CD4-positive, alpha-beta memory T cell (primary cell): ENCODE data around the gene TENM3. TPM values are rescaled to one million over a fixed set of nuclear protein-coding genes. Genes with fewer than 3 reads are reported as not detected.

Source experiments
- CTCF ChIA-PET: fragments of 350-600 bp; sonication (Branson Sonifier 250); formaldehyde crosslinking; loops from one replicate; lab custom pipeline; 2021; ENCODE audit warnings: inconsistent platforms; ENCODE audit not compliant: partially characterized antibody; lab: Charles Lee
- POLR2A ChIA-PET: fragments of 350-600 bp; sonication (Branson Sonifier 250); formaldehyde crosslinking; loops from one replicate; lab custom pipeline; 2021; ENCODE audit not compliant: partially characterized antibody; lab: Charles Lee
- DNase-seq, 5 donors: peaks; one replicate each; pipeline versions ENCODE4 v3.0.0 to v3.0.0-alpha.2; 2020 to 2022; ENCODE audit warnings: mixed read lengths in 1 of 5
- H3K27ac ChIP-seq: one replicate; pipeline ENCODE4 v1.7.0; 2013; ENCODE audit warnings: low read depth, low read length
- H3K27me3 ChIP-seq: 2 replicates; pipeline ENCODE4 v1.7.0; 2013; ENCODE audit warnings: mild to moderate bottlenecking, low read length, moderate library complexity; ENCODE audit not compliant: insufficient read depth
- H3K36me3 ChIP-seq: 2 replicates; pipeline ENCODE4 v1.7.0; 2013; ENCODE audit warnings: mild to moderate bottlenecking, low read length, moderate library complexity; ENCODE audit not compliant: insufficient read depth
- H3K4me1 ChIP-seq: 2 replicates; pipeline ENCODE4 v1.7.0; 2013; ENCODE audit warnings: mild to moderate bottlenecking, low read length, moderate library complexity; ENCODE audit not compliant: insufficient read depth
- H3K4me3 ChIP-seq, 2 donors: one replicate each; pipeline ENCODE4 v1.7.0; 2013; ENCODE audit warnings: low read length in 2 of 2, mild to moderate bottlenecking in 1 of 2
- H3K9me3 ChIP-seq, 2 donors: one replicate each; pipeline ENCODE4 v1.7.0; 2013; ENCODE audit warnings: low read length in 2 of 2, control low read depth in 1 of 2; ENCODE audit not compliant: control insufficient read depth in 1 of 2
- H3K27ac Mint-ChIP-seq, 7 donors: one replicate each; pipeline ENCODE4 v1.8.0; 2020 to 2021; ENCODE audit warnings: mixed read lengths in 7 of 7, mild to moderate bottlenecking in 6 of 7, inconsistent platforms in 3 of 7, moderate library complexity in 3 of 7
- H3K27me3 Mint-ChIP-seq, 2 donors: one replicate each; pipeline ENCODE4 v1.8.0; 2020 to 2021; ENCODE audit warnings: mixed read lengths in 2 of 2
- H3K36me3 Mint-ChIP-seq, 2 donors: one replicate each; pipeline ENCODE4 v1.8.0; 2020 to 2021; ENCODE audit warnings: mixed read lengths in 2 of 2, inconsistent platforms in 1 of 2, mild to moderate bottlenecking in 1 of 2
- H3K4me1 Mint-ChIP-seq, 4 donors: one replicate each; pipeline ENCODE4 v1.8.0; 2020 to 2021; ENCODE audit warnings: mixed read lengths in 4 of 4, mild to moderate bottlenecking in 1 of 4
- H3K4me3 Mint-ChIP-seq, 8 donors: one replicate each; pipeline ENCODE4 v1.8.0; 2020 to 2021; ENCODE audit warnings: mixed read lengths in 8 of 8, mild to moderate bottlenecking in 7 of 8, moderate library complexity in 6 of 8, inconsistent platforms in 3 of 8
- H3K9me3 Mint-ChIP-seq, 8 donors: one replicate each; pipeline ENCODE4 v1.8.0; 2020 to 2021; ENCODE audit warnings: mixed read lengths in 8 of 8, mild to moderate bottlenecking in 5 of 8, inconsistent platforms in 3 of 8, moderate library complexity in 1 of 8
- intact Hi-C: fragments of 100-400 bp; cut with micrococcal nuclease; formaldehyde crosslinking; loops from one replicate; pipeline ENCODE4 v1.15.1; 2023
- polyA plus RNA-seq, 2 donors: library from polyadenylated mRNA; unstranded; fragments of 300-500 nt; fragmentation: Illumina TruSeq; gene quantifications; one replicate each; pipeline ENCODE4 v1.2.3, GENCODE V29; 2021
- total RNA-seq, 2 experiments: library from RNA; stranded (reverse); gene quantifications; one replicate each; pipeline ENCODE4 v1.2.3, GENCODE V29; 2021

Gene TENM3
- total and polyA plus RNA-seq, 4 experiments from 2014 or later: not detected

DNA sequence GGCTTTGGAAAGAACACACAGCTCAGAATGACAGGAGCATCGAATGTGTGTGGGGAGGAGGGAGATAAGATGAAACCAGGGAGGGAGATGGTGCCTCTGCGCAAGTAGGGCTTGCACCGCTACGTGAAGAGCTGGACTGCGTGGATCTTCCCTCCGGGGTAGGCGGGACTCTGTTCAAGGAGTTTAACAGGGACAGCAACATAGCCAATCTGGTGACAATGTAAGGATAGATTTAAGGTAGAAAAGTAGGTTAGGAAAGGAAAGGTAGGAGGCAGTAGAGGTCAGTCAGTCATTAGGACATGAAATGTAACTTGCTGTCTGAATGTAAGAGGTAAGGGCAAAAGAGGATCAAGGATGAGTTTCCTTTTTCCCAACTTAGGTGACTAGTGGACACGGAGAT is 521.4 kb downstream of the TENM3 start:
- ChIA-PET CTCF (no interaction called here), POLR2A (no interaction called here)
- Mint-ChIP-seq H3K36me3 (no peaks in the 10 kb centered on the region), H3K4me1 (no peaks in the 10 kb centered on the region), H3K27me3 (peaks cover 2 to 8% of the 10 kb centered on the region in 2 donors), H3K4me3 (no peak overlapping the region), H3K9me3 (peaks cover 0 to 1% (median 0%) of the 10 kb centered on the region in 8 donors), H3K27ac (no peak overlapping the region)
- no peak overlapping the region for H3K4me3 ChIP-seq
- no peaks in the 10 kb centered on the region for H3K9me3 ChIP-seq
- no peaks in the 10 kb centered on the region for H3K36me3 ChIP-seq
- no peak overlapping the region for H3K27ac ChIP-seq
- no peaks in the 10 kb centered on the region for H3K27me3 ChIP-seq
- no peaks in the 10 kb centered on the region for H3K4me1 ChIP-seq
- no peak for DNase-seq
- intact Hi-C loops: no loop called here

DNA sequence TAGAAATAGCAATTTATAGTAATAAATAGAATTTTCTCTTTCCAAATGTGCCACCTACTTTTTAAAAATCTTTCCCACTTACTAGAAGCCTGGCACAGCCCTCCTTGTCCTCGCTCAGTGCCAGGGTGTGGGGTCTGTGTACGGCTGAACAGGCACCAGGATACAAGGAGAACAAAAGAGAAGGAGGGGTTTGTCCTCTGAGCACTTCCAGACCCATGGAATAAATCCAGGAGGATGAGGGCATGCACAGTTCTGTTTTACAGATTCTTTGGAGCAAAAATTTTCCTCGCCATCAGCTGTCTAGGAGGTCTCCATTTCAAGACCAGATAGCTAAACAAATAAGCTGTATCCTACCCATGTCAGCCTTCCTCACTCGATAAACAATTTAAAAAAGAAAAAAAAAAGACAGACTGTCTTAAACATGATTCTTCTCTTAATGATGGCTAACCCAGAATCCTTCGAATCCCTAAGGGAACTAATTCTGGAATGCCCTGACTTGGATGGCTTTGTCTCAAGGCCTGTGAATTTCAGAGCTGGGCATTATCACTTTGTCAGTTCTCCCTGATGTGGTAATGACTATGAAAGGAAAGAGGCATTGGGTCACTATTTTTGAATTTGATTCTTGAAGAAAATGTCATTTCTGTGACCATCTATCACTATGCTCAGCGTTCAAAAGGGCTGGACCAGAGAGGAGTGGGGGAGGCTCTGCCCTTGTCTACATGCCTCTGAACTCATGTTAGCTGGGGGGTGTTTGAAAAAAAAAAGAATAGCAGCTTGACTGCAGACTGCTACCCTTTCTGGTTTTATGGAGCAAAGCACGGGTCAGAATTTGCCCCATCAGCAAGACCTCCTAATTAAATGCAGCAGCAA is 523.0 kb downstream of the TENM3 start:
- H3K4me3 Mint-ChIP-seq: no peak overlapping the region

DNA sequence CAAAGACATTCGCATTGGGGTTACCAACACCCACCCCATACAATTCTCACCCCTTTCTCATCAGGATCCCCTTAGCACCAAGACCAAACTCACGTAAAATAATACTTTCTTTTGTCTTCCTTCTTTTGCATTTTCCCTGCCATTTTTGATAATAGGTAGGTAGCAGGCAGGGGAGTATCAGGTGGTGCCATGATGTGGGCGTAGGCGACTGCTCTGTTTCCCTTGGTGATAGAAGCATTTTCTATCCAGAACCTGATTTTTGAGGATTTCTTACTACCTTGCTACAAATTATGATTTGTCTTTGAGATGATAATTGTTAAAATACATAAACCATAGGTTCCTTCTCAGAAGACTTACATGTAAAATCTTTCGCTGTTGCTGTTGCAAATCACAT is 523.7 kb downstream of the TENM3 start:
- Histone ChIP-seq H3K27ac (no peak overlapping the region), H3K27me3 (no peaks in the 10 kb centered on the region), H3K9me3 (no peaks in the 10 kb centered on the region), H3K36me3 (no peaks in the 10 kb centered on the region), H3K4me3 (no peak overlapping the region), H3K4me1 (no peaks in the 10 kb centered on the region)
- DNase-seq: no peak
- Mint-ChIP-seq H3K36me3 (no peaks in the 10 kb centered on the region), H3K4me3 (no peak overlapping the region), H3K27ac (no peak overlapping the region), H3K27me3 (peaks cover 2 to 6% of the 10 kb centered on the region in 2 donors), H3K4me1 (no peaks in the 10 kb centered on the region), H3K9me3 (no peaks in the 10 kb centered on the region)
- POLR2A ChIA-PET: no interaction called here
- CTCF ChIA-PET: no interaction called here
- intact Hi-C loops: no loop called here

More for the DNA sequence above, 523.0 kb downstream of the TENM3 start:
- POLR2A ChIA-PET: no interaction called here
- Histone ChIP-seq H3K4me3 (no peak overlapping the region), H3K27me3 (no peaks in the 10 kb centered on the region), H3K4me1 (no peaks in the 10 kb centered on the region), H3K36me3 (no peaks in the 10 kb centered on the region), H3K9me3 (no peaks in the 10 kb centered on the region), H3K27ac (no peak overlapping the region)
- no peak overlapping the region for H3K27ac Mint-ChIP-seq
- H3K9me3 Mint-ChIP-seq: no peaks in the 10 kb centered on the region
- no peaks in the 10 kb centered on the region for H3K4me1 Mint-ChIP-seq
- CTCF ChIA-PET: no interaction called here
- intact Hi-C loops: no loop called here
- DNase-seq: no peak
- H3K27me3 Mint-ChIP-seq: peaks cover 2 to 6% of the 10 kb centered on the region in 2 donors
- no peaks in the 10 kb centered on the region for H3K36me3 Mint-ChIP-seq

DNA sequence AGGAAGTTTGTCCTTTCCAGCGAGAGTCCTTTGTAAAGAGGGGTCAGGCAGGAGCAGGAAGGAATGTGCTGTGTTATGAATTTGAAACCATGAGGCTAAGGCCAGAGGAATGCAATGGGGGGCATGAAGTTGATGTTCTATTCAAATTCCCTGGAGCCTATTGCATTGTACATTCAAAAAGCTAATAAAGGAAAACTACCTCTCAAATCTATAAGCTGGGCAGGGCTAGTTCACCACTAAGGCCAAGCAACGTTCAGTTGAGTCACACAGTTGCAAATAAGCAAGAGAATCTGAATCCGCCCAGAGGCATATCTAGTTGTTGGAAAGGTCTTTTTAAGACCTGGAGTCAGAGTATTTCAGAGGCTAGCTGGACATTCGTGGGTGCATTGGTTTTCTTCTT is 525.6 kb downstream of the TENM3 start:
- Mint-ChIP-seq H3K9me3 (no peaks in the 10 kb centered on the region), H3K4me3 (no peak overlapping the region), H3K27ac (no peak overlapping the region), H3K27me3 (peaks cover 2 to 6% of the 10 kb centered on the region in 2 donors), H3K4me1 (no peaks in the 10 kb centered on the region), H3K36me3 (no peaks in the 10 kb centered on the region)
- H3K27ac ChIP-seq: no peak overlapping the region
- CTCF ChIA-PET: no interaction called here
- no peaks in the 10 kb centered on the region for H3K4me1 ChIP-seq
- H3K27me3 ChIP-seq: no peaks in the 10 kb centered on the region
- no peak for DNase-seq
- H3K4me3 ChIP-seq: no peak overlapping the region
- intact Hi-C loops: no loop called here
- H3K9me3 ChIP-seq: no peaks in the 10 kb centered on the region
- H3K36me3 ChIP-seq: no peaks in the 10 kb centered on the region
- POLR2A ChIA-PET: no interaction called here

DNA sequence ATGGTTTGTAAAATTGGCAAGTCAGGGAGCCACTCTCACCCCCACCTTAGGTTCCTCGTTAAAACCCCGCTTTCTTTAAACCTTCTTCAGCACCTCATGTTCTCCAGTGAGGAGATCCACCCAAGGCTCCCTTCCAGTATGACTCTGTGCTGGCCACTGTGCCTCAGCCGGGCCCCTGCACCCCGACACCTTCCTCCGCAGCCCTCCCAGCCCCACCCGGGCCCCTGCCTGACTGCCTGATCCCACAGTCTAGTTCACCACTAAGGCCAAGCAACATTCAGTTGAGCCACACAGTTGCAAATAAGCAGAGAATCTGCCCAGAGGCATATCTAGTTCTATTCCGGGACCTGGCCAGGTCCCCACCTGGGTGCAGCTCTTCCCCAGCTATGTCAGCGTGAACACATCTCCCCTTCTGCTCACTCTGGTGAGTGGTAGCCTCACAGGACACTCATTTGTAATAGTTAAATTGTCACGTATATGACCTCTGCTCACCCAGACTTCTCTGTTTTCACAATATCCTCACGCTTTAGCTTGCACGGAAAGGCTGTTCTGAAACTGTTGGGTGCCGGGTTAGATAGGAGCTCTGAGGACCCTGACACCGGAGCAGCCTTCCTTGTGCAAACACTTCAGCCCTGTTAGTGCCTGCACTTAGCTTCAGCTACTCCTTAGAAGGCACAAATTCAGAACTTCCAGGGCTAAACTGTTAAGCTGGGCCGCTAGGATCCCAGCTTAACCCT is 527.2 kb downstream of the TENM3 start:
- no peaks in the 10 kb centered on the region for H3K9me3 ChIP-seq
- intact Hi-C loops: no loop called here
- H3K27me3 Mint-ChIP-seq: peaks cover under 1 to 3% of the 10 kb centered on the region in 2 donors

DNA sequence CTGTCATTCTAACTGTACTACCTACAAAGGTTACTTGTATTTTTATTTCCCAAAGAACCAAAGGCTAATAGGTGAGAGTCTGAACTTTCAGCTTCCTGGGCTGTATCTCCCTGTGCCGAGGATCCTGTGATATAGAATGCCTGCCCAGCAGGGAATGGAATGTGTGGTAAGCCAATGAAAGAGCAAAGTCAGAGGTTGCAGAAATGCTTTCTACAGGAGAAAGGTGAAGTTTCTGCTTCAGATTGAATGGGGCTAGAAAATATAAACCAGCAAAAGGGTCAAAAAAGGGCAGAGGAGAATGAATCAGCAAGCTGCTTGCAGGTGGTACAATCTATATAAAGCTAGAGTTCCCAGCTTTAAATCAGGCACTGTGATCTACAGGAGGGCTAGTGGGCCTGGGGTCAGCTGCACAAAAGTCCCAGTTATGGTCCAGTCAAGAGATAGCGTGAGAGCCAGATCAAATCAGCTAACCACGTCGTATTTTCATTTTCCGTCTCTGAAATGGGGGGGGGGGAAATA is 527.9 kb downstream of the TENM3 start:
- Mint-ChIP-seq H3K4me3 (no peak overlapping the region), H3K27ac (no peak overlapping the region), H3K9me3 (no peaks in the 10 kb centered on the region), H3K4me1 (no peaks in the 10 kb centered on the region), H3K27me3 (peaks cover 0 to 3% of the 10 kb centered on the region in 2 donors), H3K36me3 (no peaks in the 10 kb centered on the region)
- Histone ChIP-seq H3K27ac (no peak overlapping the region), H3K36me3 (no peaks in the 10 kb centered on the region), H3K4me1 (no peaks in the 10 kb centered on the region), H3K4me3 (no peak overlapping the region), H3K27me3 (no peaks in the 10 kb centered on the region), H3K9me3 (no peaks in the 10 kb centered on the region)
- DNase-seq: no peak
- ChIA-PET CTCF (no interaction called here), POLR2A (no interaction called here)
- intact Hi-C loops: no loop called here

More for the DNA sequence above, 527.2 kb downstream of the TENM3 start:
- no peaks in the 10 kb centered on the region for H3K36me3 ChIP-seq
- Mint-ChIP-seq H3K36me3 (no peaks in the 10 kb centered on the region), H3K4me1 (no peaks in the 10 kb centered on the region), H3K9me3 (no peaks in the 10 kb centered on the region), H3K27ac (no peak overlapping the region), H3K4me3 (no peak overlapping the region)
- no peaks in the 10 kb centered on the region for H3K4me1 ChIP-seq
- H3K27me3 ChIP-seq: no peaks in the 10 kb centered on the region
- POLR2A ChIA-PET: no interaction called here
- CTCF ChIA-PET: no interaction called here
- no peak for DNase-seq
- no peak overlapping the region for H3K4me3 ChIP-seq
- H3K27ac ChIP-seq: no peak overlapping the region

DNA sequence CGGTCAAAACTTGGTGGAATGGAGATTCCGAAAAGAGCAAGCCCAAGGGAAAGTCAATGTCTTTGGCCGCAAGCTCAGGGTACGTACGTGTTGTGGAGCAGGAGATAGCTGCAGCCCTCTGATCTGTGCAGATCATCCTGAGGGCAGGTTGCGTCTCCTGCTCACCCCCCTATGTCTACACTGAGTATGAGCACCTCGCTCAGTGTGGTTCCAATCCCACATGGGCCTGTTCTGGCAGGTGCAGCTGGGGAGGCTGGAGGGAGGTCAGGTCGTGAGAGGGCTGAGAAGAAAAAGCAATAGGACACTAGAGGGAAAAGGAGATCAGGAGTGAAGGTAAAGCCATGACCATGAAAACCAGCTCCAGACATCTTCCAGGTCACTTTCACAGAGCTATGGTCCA is 531.9 kb downstream of the TENM3 start:
- H3K4me3 Mint-ChIP-seq: no peak overlapping the region
- H3K4me1 ChIP-seq: no peaks in the 10 kb centered on the region
- ChIA-PET CTCF (no interaction called here), POLR2A (no interaction called here)
- no peaks in the 10 kb centered on the region for H3K9me3 ChIP-seq
- H3K27me3 Mint-ChIP-seq: no peaks in the 10 kb centered on the region
- H3K36me3 Mint-ChIP-seq: no peaks in the 10 kb centered on the region
- no peak overlapping the region for H3K27ac Mint-ChIP-seq
- DNase-seq: no peak
- H3K36me3 ChIP-seq: no peaks in the 10 kb centered on the region
- H3K4me3 ChIP-seq: no peak overlapping the region
- intact Hi-C loops: no loop called here
- H3K27ac ChIP-seq: no peak overlapping the region
- peaks cover 0 to 2% (median 0%) of the 10 kb centered on the region in 8 donors for H3K9me3 Mint-ChIP-seq
- H3K27me3 ChIP-seq: no peaks in the 10 kb centered on the region
- no peaks in the 10 kb centered on the region for H3K4me1 Mint-ChIP-seq
